HEK293 (cell line): Measurements from ENCODE around the gene ADAMTSL4.

Experiments used
- CTCF ChIA-PET: fragments of 350-600 bp; formaldehyde crosslinking; extraction: SDS; loops from one replicate; lab custom pipeline; 2021; ENCODE audit warnings: antibody characterized with exemption; lab: Yijun Ruan, JAX
- POLR2A ChIA-PET: fragments of 300-600 bp; formaldehyde crosslinking; extraction: SDS; loops from one replicate; lab custom pipeline; 2020; ENCODE audit warnings: antibody characterized with exemption, inconsistent platforms; lab: Yijun Ruan, JAX
- H3K27ac ChIP-seq: fragments of 200-500 bp; sonication (Bioruptor generic); 2 replicates; pipeline ENCODE4 v1.5.1; 2014; ENCODE audit warnings: low read depth, low read length, control low read depth, inconsistent platforms; ENCODE audit errors: extremely low read depth
- H3K36me3 ChIP-seq, 2 experiments: fragments of 200-500 bp in 1 of 2; sonication (Bioruptor generic) in 1 of 2; 1 replicate in 1 of 2; 2 replicates in 1 of 2; pipeline ENCODE4 v1.5.1; 2014 to 2017; ENCODE audit warnings: inconsistent platforms in 2 of 2, low read length in 2 of 2; ENCODE audit not compliant: control insufficient read depth in 2 of 2, insufficient read depth in 1 of 2
- H3K4me1 ChIP-seq: fragments of 200-500 bp; sonication (Bioruptor generic); 2 replicates; pipeline ENCODE4 v1.5.1; 2014; ENCODE audit warnings: mild to moderate bottlenecking, low read length, inconsistent platforms; ENCODE audit not compliant: control insufficient read depth, insufficient read depth
- H3K4me3 ChIP-seq: 2 replicates; pipeline ENCODE4 v1.5.1; 2011; ENCODE audit warnings: low read depth, mild to moderate bottlenecking, control low read depth, low read length, moderate library complexity
- H3K9me3 ChIP-seq: fragments of 200-500 bp; sonication (Bioruptor generic); 2 replicates; pipeline ENCODE4 v1.5.1; 2014; ENCODE audit warnings: low read depth, low read length, inconsistent platforms; ENCODE audit not compliant: control insufficient read depth, insufficient read depth
- BCL11A ChIP-seq: fragments of 450-650 bp; formaldehyde crosslinking; IDR thresholded peaks from 2 replicates; pipeline ENCODE4 v1.5.1; 2016; ENCODE audit warnings: low read depth, missing biosample characterization, missing genetic modification characterization
- BCL11B ChIP-seq: fragments of 450-650 bp; formaldehyde crosslinking; IDR thresholded peaks from 2 replicates; pipeline ENCODE4 v1.5.1; 2016; ENCODE audit warnings: low read depth, missing biosample characterization, missing genetic modification characterization
- IKZF3 ChIP-seq: fragments of 450-650 bp; IDR thresholded peaks from 2 replicates; pipeline ENCODE4 v1.5.0; 2018; ENCODE audit warnings: missing biosample characterization, mild to moderate bottlenecking, missing genetic modification characterization, moderate library complexity
- MEIS1 ChIP-seq: sonication (generic); formaldehyde crosslinking; IDR thresholded peaks from 2 replicates; pipeline ENCODE4 v1.8.1; 2022; ENCODE audit warnings: missing genetic modification reagents, mild to moderate bottlenecking, borderline replicate concordance
- OSR2 ChIP-seq: fragments of 450-650 bp; formaldehyde crosslinking; IDR thresholded peaks from 2 replicates; pipeline ENCODE4 v1.5.1; 2016; ENCODE audit warnings: missing biosample characterization, missing genetic modification characterization
- PRDM1 ChIP-seq: fragments of 450-650 bp; formaldehyde crosslinking; IDR thresholded peaks from 2 replicates; pipeline ENCODE4; 2016; ENCODE audit warnings: missing biosample characterization, missing genetic modification characterization
- SP2 ChIP-seq: fragments of 450-650 bp; formaldehyde crosslinking; IDR thresholded peaks from 2 replicates; pipeline ENCODE4 v1.5.1; 2016; ENCODE audit warnings: missing biosample characterization, missing genetic modification characterization
- ZBTB20 ChIP-seq: fragments of 450-650 bp; formaldehyde crosslinking; IDR thresholded peaks from 2 replicates; pipeline ENCODE4 v1.5.1; 2016; ENCODE audit warnings: missing biosample characterization, missing genetic modification characterization
- ZBTB7A ChIP-seq: fragments of 450-650 bp; formaldehyde crosslinking; IDR thresholded peaks from 2 replicates; pipeline ENCODE4 v1.5.1; 2016; ENCODE audit warnings: low read depth, missing biosample characterization, missing genetic modification characterization
- ZFP69B ChIP-seq: fragments of 450-650 bp; formaldehyde crosslinking; IDR thresholded peaks from 2 replicates; pipeline ENCODE4 v1.5.1; 2016; ENCODE audit warnings: missing biosample characterization, missing genetic modification characterization
- ZIC2 ChIP-seq: fragments of 450-650 bp; formaldehyde crosslinking; IDR thresholded peaks from 2 replicates; pipeline ENCODE4 v1.5.1; 2016; ENCODE audit warnings: missing biosample characterization, missing genetic modification characterization
- ZNF121 ChIP-seq: fragments of 450-650 bp; formaldehyde crosslinking; IDR thresholded peaks from 2 replicates; pipeline ENCODE4 v1.5.1; 2016; ENCODE audit warnings: missing biosample characterization, missing genetic modification characterization
- ZNF202 ChIP-seq: fragments of 450-650 bp; formaldehyde crosslinking; IDR thresholded peaks from 2 replicates; pipeline ENCODE4 v1.5.1; 2016; ENCODE audit warnings: missing biosample characterization, missing genetic modification characterization, borderline replicate concordance
- ZNF214 ChIP-seq: fragments of 450-650 bp; formaldehyde crosslinking; IDR thresholded peaks from 2 replicates; pipeline ENCODE4 v1.5.1; 2017; ENCODE audit warnings: missing biosample characterization, mild to moderate bottlenecking, missing genetic modification characterization, borderline replicate concordance
- ZNF416 ChIP-seq: fragments of 450-650 bp; formaldehyde crosslinking; IDR thresholded peaks from 2 replicates; pipeline ENCODE4 v1.5.1; 2016; ENCODE audit warnings: missing biosample characterization, missing genetic modification characterization
- ZNF529 ChIP-seq: fragments of 450-650 bp; formaldehyde crosslinking; IDR thresholded peaks from 2 replicates; pipeline ENCODE4 v1.5.1; 2017; ENCODE audit warnings: missing genetic modification characterization, missing biosample characterization; ENCODE audit not compliant: insufficient replicate concordance
- ZNF548 ChIP-seq: fragments of 450-650 bp; formaldehyde crosslinking; IDR thresholded peaks from 2 replicates; pipeline ENCODE4 v1.5.1; 2016; ENCODE audit warnings: missing biosample characterization, missing genetic modification characterization
- ZNF555 ChIP-seq: fragments of 450-650 bp; formaldehyde crosslinking; conservative IDR thresholded peaks from 2 replicates; pipeline ENCODE4 v1.5.1; 2017; ENCODE audit warnings: missing biosample characterization, mild to moderate bottlenecking, missing genetic modification characterization, inconsistent platforms
- ZNF654 ChIP-seq: fragments of 450-650 bp; formaldehyde crosslinking; IDR thresholded peaks from 2 replicates; pipeline ENCODE4 v1.5.1; 2016; ENCODE audit warnings: low read depth, missing biosample characterization, missing genetic modification characterization
- ZNF777 ChIP-seq: fragments of 450-650 bp; formaldehyde crosslinking; IDR thresholded peaks from 2 replicates; pipeline ENCODE4 v1.5.1; 2017; ENCODE audit warnings: missing biosample characterization, missing genetic modification characterization, borderline replicate concordance
- ZNF837 ChIP-seq: fragments of 450-650 bp; formaldehyde crosslinking; IDR thresholded peaks from 2 replicates; pipeline ENCODE4 v1.5.1; 2016; ENCODE audit warnings: missing biosample characterization, missing genetic modification characterization
- TF ChIP-seq, protein P1 (sequence below): fragments of 450-650 bp; formaldehyde crosslinking; IDR thresholded peaks from 2 replicates; pipeline ENCODE4 v1.5.1; 2016; ENCODE audit warnings: missing biosample characterization, missing genetic modification characterization
- TF ChIP-seq, protein P2 (sequence below): fragments of 450-650 bp; formaldehyde crosslinking; IDR thresholded peaks from 2 replicates; pipeline ENCODE4; 2016; ENCODE audit warnings: missing biosample characterization, missing genetic modification characterization

Gene ADAMTSL4

DNA sequence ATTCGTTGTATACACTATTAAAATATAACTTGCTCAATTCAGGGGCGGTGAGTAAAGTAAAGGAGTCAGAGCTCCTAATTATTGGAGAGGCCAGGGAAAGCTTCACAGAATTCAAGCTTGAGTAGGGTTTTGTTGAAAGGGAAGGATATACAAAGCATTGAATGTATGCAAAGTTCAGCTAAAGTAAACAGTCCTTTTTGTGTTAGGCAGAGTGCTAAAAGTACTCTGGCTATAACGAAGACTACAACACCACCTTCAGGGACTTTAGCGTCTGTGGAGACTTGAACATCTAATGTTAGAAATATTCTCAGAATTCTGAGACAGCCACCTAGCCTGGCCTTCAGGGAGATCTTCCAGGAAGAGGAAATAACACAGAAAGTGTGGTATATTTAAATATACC is 32.6 kb upstream of the ADAMTSL4 start:
- Histone ChIP-seq H3K4me3 (no peak overlapping the region), H3K27ac (no peak overlapping the region), H3K36me3 (peaks cover 0 to 8% of the 10 kb centered on the region in 2 experiments; a peak in 2 of 3 replicates), H3K9me3 (no peaks in the 10 kb centered on the region), H3K4me1 (no peaks in the 10 kb centered on the region)
- ChIA-PET POLR2A (interaction anchor here (0.7 to 2.0 kb wide), 9 partner anchors 13 to 63 kb away, joined by 3 to 9 read pairs (median 5); partner anchors contain the start of gene MCL1), CTCF (interaction anchor here (1.0 to 6.6 kb wide), 7 partner anchors 13 to 260 kb away, joined by 3 to 50 read pairs (median 5); no protein-coding TSS in a partner anchor)
- TF ChIP-seq ZNF654 (tag by site-specific recombination) (peak; percentile 46), PRDM1 (tag by site-specific recombination) (0 out of 2 replicates have a peak, but pooled peaks have one; percentile 24), ZFP69B (tag by site-specific recombination) (no peak), ZNF555 (tag by site-specific recombination) (no peak)

DNA sequence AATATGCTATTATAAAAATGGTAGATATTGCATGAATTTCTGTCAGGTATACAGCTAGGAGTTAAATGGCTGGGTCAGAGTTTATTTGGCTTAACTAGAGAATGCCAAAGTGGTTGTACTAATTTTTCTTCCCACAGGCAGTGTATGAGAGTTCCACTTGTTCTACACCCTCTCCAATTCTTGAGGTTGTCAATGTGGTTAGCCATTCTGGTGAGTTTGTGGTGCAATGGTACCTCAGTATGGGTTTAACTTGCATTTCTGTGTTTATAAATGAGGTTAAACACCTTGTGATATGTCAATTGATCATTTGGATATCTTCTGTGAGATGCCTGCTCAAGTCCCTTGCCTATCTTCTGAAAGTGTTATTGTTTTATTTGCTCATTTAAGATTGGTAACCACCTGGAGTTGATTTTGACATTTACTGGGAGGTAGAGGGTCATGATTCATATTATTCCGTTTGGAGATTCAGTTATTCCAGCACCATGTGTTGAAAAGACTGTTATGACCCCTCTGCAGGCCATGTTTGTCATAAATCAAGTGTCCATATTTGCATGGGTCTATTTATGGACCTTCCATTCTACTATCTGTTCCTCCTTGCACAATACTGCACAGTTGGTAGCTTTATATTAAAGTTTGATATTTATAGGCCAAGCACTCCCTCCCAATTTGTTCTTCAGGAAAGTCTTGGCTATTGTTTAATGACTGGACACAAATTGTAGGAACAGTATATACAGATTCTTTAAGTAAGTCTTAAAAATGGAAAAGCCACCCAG is 27.8 kb upstream of the ADAMTSL4 start:
- CTCF ChIA-PET: interaction anchor here (6.6 kb wide), 1 partner anchor 12 kb away, joined by 50 read pairs; no protein-coding TSS in a partner anchor
- POLR2A ChIA-PET: interaction anchor here (0.6 kb wide), 1 partner anchor 55 kb away, joined by 5 read pairs; no protein-coding TSS in a partner anchor
- TF ChIP-seq ZNF121 (tag by site-specific recombination) (no peak), ZBTB7A (tag by site-specific recombination) (no peak), ZNF416 (tag by site-specific recombination) (no peak)
- Histone ChIP-seq H3K27ac (no peak overlapping the region), H3K4me3 (no peak overlapping the region), H3K36me3 (no peaks in the 10 kb centered on the region; a peak in 1 of 3 replicates), H3K4me1 (no peaks in the 10 kb centered on the region), H3K9me3 (no peaks in the 10 kb centered on the region)

DNA sequence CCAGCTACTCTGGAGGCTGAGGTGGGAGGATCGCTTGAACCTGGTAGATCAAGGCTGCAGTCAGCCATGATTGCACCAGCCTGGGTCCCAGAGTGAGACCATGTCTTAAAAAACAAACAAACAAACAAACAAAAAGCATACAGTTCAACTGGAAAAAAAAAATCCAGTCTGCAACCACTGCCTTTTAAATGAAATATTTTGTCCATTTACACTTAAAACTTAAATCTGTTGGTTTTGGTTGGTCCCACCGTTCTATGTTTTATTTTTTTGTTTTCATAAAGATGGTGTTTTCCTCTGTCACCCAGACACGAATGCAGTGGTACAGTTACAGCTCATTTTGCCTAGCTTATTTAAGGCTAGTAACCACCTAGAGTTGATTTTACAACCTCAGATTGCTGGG is 23.9 kb upstream of the ADAMTSL4 start:
- no peak overlapping the region for H3K27ac ChIP-seq
- POLR2A ChIA-PET: no interaction called here
- no peak overlapping the region for H3K4me3 ChIP-seq
- no peaks in the 10 kb centered on the region for H3K4me1 ChIP-seq
- CTCF ChIA-PET: no interaction called here
- no peaks in the 10 kb centered on the region for H3K36me3 ChIP-seq
- TF ChIP-seq ZNF214 (tag by site-specific recombination) (no peak), ZFP69B (tag by site-specific recombination) (no peak), ZNF548 (tag by site-specific recombination) (no peak), ZIC2 (no peak), SP2 (no peak), ZBTB20 (tag by site-specific recombination) (no peak), PRDM1 (tag by site-specific recombination) (no peak)
- H3K9me3 ChIP-seq: no peaks in the 10 kb centered on the region

DNA sequence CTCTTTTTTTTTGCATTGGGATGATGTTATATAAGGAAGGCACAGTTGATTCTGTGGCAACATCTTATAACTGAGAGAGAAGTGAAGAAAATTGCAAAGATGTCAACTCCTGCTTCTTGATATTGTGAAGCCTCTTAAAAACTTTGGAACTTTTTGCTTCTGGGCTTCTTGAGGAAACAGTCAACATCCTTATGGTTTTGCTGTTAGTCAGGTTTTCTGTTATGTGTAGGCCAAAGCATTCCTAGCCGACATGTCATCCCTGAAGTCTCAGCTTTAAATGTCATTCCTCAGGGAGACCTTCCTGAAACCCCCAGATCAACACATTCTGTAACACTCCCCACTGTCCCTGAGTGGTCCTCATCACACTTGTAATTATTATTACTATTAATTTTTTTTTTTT is 21.0 kb upstream of the ADAMTSL4 start:
- H3K27ac ChIP-seq: no peak overlapping the region
- no peaks in the 10 kb centered on the region for H3K4me1 ChIP-seq
- POLR2A ChIA-PET: no interaction called here
- no peak overlapping the region for H3K4me3 ChIP-seq
- CTCF ChIA-PET: interaction anchor here (0.6 to 1.5 kb wide), 3 partner anchors 33 to 1318 kb away, joined by 3 to 4 read pairs (median 3); no protein-coding TSS in a partner anchor
- no peaks in the 10 kb centered on the region for H3K9me3 ChIP-seq
- H3K36me3 ChIP-seq: no peaks in the 10 kb centered on the region
- TF ChIP-seq BCL11A (no peak), ZNF837 (tag by site-specific recombination) (no peak), MEIS1 (CRISPR knock-in tag) (no peak), ZNF529 (tag by site-specific recombination) (no peak), OSR2 (tag by site-specific recombination) (no peak), ZNF202 (no peak), ZNF777 (tag by site-specific recombination) (no peak), BCL11B (tag by site-specific recombination) (no peak), ZFP69B (tag by site-specific recombination) (no peak), IKZF3 (tag by site-specific recombination) (no peak)
- TF ChIP-seq, protein P1, sequence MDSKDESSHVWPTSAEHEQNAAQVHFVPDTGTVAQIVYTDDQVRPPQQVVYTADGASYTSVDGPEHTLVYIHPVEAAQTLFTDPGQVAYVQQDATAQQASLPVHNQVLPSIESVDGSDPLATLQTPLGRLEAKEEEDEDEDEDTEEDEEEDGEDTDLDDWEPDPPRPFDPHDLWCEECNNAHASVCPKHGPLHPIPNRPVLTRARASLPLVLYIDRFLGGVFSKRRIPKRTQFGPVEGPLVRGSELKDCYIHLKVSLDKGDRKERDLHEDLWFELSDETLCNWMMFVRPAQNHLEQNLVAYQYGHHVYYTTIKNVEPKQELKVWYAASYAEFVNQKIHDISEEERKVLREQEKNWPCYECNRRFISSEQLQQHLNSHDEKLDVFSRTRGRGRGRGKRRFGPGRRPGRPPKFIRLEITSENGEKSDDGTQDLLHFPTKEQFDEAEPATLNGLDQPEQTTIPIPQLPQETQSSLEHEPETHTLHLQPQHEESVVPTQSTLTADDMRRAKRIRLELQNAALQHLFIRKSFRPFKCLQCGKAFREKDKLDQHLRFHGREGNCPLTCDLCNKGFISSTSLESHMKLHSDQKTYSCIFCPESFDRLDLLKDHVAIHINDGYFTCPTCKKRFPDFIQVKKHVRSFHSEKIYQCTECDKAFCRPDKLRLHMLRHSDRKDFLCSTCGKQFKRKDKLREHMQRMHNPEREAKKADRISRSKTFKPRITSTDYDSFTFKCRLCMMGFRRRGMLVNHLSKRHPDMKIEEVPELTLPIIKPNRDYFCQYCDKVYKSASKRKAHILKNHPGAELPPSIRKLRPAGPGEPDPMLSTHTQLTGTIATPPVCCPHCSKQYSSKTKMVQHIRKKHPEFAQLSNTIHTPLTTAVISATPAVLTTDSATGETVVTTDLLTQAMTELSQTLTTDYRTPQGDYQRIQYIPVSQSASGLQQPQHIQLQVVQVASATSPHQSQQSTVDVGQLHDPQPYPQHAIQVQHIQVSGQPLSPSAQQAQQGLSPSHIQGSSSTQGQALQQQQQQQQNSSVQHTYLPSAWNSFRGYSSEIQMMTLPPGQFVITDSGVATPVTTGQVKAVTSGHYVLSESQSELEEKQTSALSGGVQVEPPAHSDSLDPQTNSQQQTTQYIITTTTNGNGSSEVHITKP: no peak
- TF ChIP-seq, protein P2, sequence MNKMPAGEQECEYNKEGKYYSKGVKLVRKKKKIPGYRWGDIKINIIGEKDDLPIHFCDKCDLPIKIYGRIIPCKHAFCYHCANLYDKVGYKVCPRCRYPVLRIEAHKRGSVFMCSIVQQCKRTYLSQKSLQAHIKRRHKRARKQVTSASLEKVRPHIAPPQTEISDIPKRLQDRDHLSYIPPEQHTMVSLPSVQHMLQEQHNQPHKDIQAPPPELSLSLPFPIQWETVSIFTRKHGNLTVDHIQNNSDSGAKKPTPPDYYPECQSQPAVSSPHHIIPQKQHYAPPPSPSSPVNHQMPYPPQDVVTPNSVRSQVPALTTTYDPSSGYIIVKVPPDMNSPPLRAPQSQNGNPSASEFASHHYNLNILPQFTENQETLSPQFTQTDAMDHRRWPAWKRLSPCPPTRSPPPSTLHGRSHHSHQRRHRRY (tag by site-specific recombination): no peak
